ENCODE results near the gene USP37. TPM values are rescaled to one million over a fixed set of nuclear protein-coding genes. Genes with fewer than 3 reads are reported as not detected.

Gene USP37
- total RNA-seq, 1 experiment from 2014 or later = 23.5 TPM

DNA sequence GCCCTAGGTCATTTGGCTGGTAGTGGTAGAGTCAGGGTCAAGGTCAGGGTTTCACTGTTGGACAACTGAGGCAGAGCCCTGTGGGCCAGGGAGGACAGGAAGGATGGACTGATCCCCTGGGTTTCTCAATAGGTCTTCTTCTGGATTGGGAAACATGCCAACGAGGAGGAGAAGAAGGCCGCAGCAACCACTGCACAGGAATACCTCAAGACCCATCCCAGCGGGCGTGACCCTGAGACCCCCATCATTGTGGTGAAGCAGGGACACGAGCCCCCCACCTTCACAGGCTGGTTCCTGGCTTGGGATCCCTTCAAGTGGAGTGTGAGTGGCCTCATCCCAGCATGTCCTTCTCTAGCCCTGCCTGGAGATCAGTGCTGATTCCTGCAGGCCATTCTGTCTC is 131.2 kb downstream of the USP37 start (continued):
- TF ChIP-seq, protein P1, sequence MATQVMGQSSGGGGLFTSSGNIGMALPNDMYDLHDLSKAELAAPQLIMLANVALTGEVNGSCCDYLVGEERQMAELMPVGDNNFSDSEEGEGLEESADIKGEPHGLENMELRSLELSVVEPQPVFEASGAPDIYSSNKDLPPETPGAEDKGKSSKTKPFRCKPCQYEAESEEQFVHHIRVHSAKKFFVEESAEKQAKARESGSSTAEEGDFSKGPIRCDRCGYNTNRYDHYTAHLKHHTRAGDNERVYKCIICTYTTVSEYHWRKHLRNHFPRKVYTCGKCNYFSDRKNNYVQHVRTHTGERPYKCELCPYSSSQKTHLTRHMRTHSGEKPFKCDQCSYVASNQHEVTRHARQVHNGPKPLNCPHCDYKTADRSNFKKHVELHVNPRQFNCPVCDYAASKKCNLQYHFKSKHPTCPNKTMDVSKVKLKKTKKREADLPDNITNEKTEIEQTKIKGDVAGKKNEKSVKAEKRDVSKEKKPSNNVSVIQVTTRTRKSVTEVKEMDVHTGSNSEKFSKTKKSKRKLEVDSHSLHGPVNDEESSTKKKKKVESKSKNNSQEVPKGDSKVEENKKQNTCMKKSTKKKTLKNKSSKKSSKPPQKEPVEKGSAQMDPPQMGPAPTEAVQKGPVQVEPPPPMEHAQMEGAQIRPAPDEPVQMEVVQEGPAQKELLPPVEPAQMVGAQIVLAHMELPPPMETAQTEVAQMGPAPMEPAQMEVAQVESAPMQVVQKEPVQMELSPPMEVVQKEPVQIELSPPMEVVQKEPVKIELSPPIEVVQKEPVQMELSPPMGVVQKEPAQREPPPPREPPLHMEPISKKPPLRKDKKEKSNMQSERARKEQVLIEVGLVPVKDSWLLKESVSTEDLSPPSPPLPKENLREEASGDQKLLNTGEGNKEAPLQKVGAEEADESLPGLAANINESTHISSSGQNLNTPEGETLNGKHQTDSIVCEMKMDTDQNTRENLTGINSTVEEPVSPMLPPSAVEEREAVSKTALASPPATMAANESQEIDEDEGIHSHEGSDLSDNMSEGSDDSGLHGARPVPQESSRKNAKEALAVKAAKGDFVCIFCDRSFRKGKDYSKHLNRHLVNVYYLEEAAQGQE (IDR thresholded peaks at IDR 0.05; ENCODE audit: low read depth) = no peak
- TF ChIP-seq EZH2 (IDR thresholded peaks at IDR 0.05) (no peak), SIN3A (IDR thresholded peaks at IDR 0.05; ENCODE audit: low read depth) (no peak)

GRCh38 chr2:218435003-218435982 is 132.9 kb downstream of the USP37 start:
- Histone ChIP-seq H3K9me3 (ENCODE audit: control insufficient read depth in 1 of 2, insufficient read depth in 1 of 2, low read depth in 1 of 2, low read length in 2 of 2) (no peaks in the 10 kb centered on the region), H3K4me2 (ENCODE audit: low read length) (no peak overlapping the region), H3K79me2 (ENCODE audit: insufficient read depth, low read length) (no peaks in the 10 kb centered on the region), H3K4me1 (ENCODE audit: control insufficient read depth in 1 of 2, insufficient read depth in 2 of 2, low read length in 2 of 2) (no peaks in the 10 kb centered on the region), H3K9ac (ENCODE audit: low read length) (no peak overlapping the region), H3K9me2 (ENCODE audit: insufficient read depth) (no peaks in the 10 kb centered on the region), H3K4me3 (replicated peaks in 1 of 2; ENCODE audit: low read depth in 1 of 2, low read length in 2 of 2) (no peak overlapping the region), H3K36me3 (ENCODE audit: control insufficient read depth in 1 of 2, insufficient read depth in 2 of 2, low read length in 2 of 2) (no peaks in the 10 kb centered on the region), H4K20me1 (ENCODE audit: insufficient read depth) (no peaks in the 10 kb centered on the region), H3K27me3 (ENCODE audit: insufficient read depth, low read length) (no peaks in the 10 kb centered on the region), H2AFZ (ENCODE audit: low read depth, low read length, poor library complexity, severe bottlenecking) (no peak overlapping the region), H3K27ac (ENCODE audit: low read depth, low read length) (no peak overlapping the region)
- intact Hi-C loops (cut with micrococcal nuclease) = no loop called here
- ATAC-seq (no peak), DNase-seq (ENCODE audit: low read depth, low spot score) (no peak)
- RAD21 ChIA-PET (ENCODE audit: low non-redundant PET in 1 of 2, low total read pairs in 2 of 2, uncharacterized antibody in 2 of 2, unreplicated experiment in 2 of 2) = no interaction called here
- POLR2A ChIA-PET = no interaction called here
- BruUV-seq (replicated peaks) = no TSS peak
- CTCF ChIA-PET = no interaction called here
- TF ChIP-seq, protein P2, sequence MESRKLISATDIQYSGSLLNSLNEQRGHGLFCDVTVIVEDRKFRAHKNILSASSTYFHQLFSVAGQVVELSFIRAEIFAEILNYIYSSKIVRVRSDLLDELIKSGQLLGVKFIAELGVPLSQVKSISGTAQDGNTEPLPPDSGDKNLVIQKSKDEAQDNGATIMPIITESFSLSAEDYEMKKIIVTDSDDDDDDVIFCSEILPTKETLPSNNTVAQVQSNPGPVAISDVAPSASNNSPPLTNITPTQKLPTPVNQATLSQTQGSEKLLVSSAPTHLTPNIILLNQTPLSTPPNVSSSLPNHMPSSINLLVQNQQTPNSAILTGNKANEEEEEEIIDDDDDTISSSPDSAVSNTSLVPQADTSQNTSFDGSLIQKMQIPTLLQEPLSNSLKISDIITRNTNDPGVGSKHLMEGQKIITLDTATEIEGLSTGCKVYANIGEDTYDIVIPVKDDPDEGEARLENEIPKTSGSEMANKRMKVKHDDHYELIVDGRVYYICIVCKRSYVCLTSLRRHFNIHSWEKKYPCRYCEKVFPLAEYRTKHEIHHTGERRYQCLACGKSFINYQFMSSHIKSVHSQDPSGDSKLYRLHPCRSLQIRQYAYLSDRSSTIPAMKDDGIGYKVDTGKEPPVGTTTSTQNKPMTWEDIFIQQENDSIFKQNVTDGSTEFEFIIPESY (IDR thresholded peaks at IDR 0.05; ENCODE audit: extremely low read depth, insufficient replicate concordance, low read length) = no peak
- TF ChIP-seq, protein P3, sequence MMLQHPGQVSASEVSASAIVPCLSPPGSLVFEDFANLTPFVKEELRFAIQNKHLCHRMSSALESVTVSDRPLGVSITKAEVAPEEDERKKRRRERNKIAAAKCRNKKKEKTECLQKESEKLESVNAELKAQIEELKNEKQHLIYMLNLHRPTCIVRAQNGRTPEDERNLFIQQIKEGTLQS (IDR thresholded peaks at IDR 0.05) = no peak
- TF ChIP-seq, protein P1 (IDR thresholded peaks at IDR 0.05; ENCODE audit: low read depth) = no peak
- TF ChIP-seq MAX (IDR thresholded peaks at IDR 0.05) (no peak), RAD21 (IDR thresholded peaks at IDR 0.05; ENCODE audit: low read depth) (no peak), SRF (IDR thresholded peaks at IDR 0.05; ENCODE audit: low read depth) (no peak), SIN3A (IDR thresholded peaks at IDR 0.05; ENCODE audit: low read depth) (no peak), ZFX (IDR thresholded peaks at IDR 0.05) (no peak), CBX3 (IDR thresholded peaks at IDR 0.05; ENCODE audit: low read depth) (no peak), YY1 (IDR thresholded peaks at IDR 0.05; ENCODE audit: extremely low read depth, insufficient replicate concordance, low read depth, low read length) (no peak), SP1 (IDR thresholded peaks at IDR 0.05; ENCODE audit: low read depth) (no peak), JUND (IDR thresholded peaks at IDR 0.05) (no peak), POLR2AphosphoS5 (IDR thresholded peaks at IDR 0.05; ENCODE audit: low read depth, low read length) (no peak)

Data from HCT116 (cell line).